GM12872 (cell line): Measurements from ENCODE around the gene C1RL.

Experiments
- TF ChIP-seq, protein P1 (sequence below): IDR thresholded peaks from 3 replicates; pipeline ENCODE4 v1.5.1; 2011; ENCODE audit warnings: low read depth, mild to moderate bottlenecking, low read length, moderate library complexity; ENCODE audit not compliant: insufficient read depth

The C1RL gene

GRCh38 chr12:7058850-7059395 lies 50.1 kb downstream of the C1RL start:
- TF ChIP-seq, protein P1, sequence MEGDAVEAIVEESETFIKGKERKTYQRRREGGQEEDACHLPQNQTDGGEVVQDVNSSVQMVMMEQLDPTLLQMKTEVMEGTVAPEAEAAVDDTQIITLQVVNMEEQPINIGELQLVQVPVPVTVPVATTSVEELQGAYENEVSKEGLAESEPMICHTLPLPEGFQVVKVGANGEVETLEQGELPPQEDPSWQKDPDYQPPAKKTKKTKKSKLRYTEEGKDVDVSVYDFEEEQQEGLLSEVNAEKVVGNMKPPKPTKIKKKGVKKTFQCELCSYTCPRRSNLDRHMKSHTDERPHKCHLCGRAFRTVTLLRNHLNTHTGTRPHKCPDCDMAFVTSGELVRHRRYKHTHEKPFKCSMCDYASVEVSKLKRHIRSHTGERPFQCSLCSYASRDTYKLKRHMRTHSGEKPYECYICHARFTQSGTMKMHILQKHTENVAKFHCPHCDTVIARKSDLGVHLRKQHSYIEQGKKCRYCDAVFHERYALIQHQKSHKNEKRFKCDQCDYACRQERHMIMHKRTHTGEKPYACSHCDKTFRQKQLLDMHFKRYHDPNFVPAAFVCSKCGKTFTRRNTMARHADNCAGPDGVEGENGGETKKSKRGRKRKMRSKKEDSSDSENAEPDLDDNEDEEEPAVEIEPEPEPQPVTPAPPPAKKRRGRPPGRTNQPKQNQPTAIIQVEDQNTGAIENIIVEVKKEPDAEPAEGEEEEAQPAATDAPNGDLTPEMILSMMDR, result no peak

DNA sequence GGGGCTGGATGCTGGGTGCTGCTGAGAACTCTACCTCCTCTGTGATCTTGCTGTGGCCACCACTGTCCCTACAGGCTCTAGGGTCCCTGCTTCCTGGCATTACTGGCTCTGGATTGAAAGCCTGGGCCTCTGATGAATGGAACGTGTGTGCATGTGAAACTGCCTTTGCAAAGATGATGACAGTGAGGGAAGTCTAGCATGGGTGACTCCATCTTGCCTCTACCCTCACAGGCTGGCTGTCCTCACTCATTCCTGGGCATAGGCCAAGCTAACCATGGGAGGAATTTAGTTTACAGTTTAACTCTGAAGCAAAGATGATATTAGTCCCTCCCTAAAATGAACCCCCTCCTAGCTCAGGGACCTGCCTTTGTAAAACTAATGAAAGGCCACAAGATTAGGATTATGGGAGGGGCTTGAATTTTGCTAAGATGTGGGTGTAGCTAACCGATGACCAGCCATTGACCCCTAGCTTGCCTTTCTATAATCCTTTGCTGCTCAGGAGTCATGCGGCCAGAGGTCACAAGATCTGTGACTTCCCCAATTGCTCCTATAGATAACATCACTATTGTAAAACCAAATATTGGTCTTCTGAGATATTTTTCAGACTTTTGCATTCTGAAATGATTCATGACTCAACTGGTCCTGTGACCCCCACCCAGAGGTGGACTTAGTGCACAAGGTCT lies 50.7 kb downstream of the C1RL start:
- TF ChIP-seq, protein P1, result no peak

DNA sequence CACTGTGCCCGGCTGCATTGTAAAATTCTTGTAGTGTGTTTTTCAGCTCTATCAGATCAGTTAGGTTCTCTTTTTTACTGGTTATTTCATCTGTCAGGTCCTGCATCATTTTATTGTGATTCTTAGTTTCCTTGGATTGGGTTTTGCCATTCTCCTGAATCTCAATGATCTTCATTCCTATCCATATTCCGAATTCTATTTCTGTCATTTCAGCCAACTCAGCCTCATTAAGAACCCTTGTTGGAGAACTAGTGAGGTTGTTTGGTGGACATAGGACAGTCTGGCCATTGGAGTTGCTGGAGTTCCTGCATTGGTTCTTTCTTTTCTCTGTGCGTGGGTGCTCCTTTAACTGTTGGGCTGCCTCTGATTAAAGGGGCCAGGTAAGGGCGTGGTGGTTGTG lies 54.1 kb downstream of the C1RL start:
- TF ChIP-seq, protein P1, result no peak

DNA sequence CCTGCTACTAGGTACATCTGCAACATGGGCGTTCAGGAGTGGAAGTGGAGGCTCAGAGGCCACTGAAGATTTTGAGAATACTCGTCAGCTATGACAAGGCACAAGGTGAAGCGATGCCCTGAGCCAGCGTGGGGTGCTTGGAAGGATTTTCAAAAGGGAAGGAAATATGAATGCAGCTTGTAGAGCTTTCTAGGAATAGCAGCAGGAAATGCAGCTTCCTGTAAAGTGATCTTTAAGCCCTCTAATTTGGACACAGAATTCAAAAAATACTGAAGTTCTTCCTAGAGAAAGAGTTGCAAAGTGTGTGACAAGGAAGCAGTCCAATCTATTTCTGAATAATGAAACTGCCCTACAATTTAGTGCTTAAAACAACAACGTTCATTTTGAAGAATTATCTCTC lies 61.7 kb downstream of the C1RL start:
- TF ChIP-seq, protein P1, result no peak

GRCh38 chr12:7046383-7047105 lies 62.5 kb downstream of the C1RL start:
- TF ChIP-seq, protein P1, result no peak

DNA sequence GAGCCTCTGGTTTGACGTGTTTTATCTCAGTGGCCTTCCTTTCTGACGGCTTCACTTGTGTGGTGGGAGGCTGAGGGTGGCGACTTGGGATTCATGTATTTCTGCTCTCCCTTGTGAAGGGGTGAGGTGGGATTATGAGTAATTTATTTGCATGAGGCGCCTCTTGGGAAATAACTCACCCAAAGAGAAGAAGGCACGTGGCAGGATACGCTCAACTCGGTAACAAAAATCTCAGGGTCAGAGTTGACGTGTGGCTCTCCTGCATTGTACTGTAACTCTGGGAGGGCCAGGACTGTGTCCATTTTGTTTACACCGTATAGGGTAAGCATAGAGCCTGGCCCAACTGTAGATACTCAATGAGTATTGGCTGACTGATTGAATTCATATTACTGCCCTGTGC lies 63.1 kb downstream of the C1RL start:
- TF ChIP-seq, protein P1, result no peak
